Naive thymus-derived CD4-positive, alpha-beta T cell (primary cell): ENCODE data around the gene EPHB3. TPM values are rescaled to one million over a fixed set of nuclear protein-coding genes. Genes with fewer than 3 reads are reported as not detected.

ENCODE experiments used
- ATAC-seq: fragments of 150-1000 bp; cut with Tn5 transposase; 2 replicates; pipeline ENCODE4 v1.10.0; 2021; ENCODE audit warnings: mild to moderate bottlenecking, moderate library complexity
- CTCF ChIA-PET: fragments of 350-600 bp; sonication (Branson Sonifier 250); formaldehyde crosslinking; loops from one replicate; lab custom pipeline; 2021; ENCODE audit warnings: antibody characterized with exemption; lab: Charles Lee
- POLR2A ChIA-PET: fragments of 350-600 bp; sonication (Branson Sonifier 250); formaldehyde crosslinking; loops from one replicate; lab custom pipeline; 2021; ENCODE audit warnings: antibody characterized with exemption, inconsistent platforms; lab: Charles Lee
- DNase-seq, 9 donors: peaks; one replicate each; pipeline versions ENCODE4 v3.0.0 to v3.0.0-alpha.2; 2020 to 2022; ENCODE audit warnings: mixed read lengths in 1 of 9
- H3K27ac ChIP-seq: one replicate; pipeline ENCODE4 v1.7.0; 2013; ENCODE audit warnings: mild to moderate bottlenecking, low read depth, low read length, moderate library complexity
- H3K27me3 ChIP-seq, 2 donors: one replicate each; pipeline ENCODE4 v1.7.0; 2013; ENCODE audit warnings: low read length in 2 of 2, mild to moderate bottlenecking in 2 of 2, moderate library complexity in 2 of 2; ENCODE audit not compliant: control insufficient read depth in 2 of 2, insufficient read depth in 2 of 2
- H3K36me3 ChIP-seq, 3 experiments: 1 replicate in 2 of 3; 2 replicates in 1 of 3; pipeline ENCODE4 v1.7.0; 2013; ENCODE audit warnings: low read length in 3 of 3, mild to moderate bottlenecking in 3 of 3, moderate library complexity in 1 of 3; ENCODE audit not compliant: insufficient read depth in 3 of 3, control insufficient read depth in 2 of 3
- H3K4me1 ChIP-seq, 2 donors: one replicate each; pipeline ENCODE4 v1.7.0; 2013; ENCODE audit warnings: low read length in 2 of 2, mild to moderate bottlenecking in 2 of 2, moderate library complexity in 1 of 2; ENCODE audit not compliant: control insufficient read depth in 2 of 2, insufficient read depth in 2 of 2
- H3K4me3 ChIP-seq: 2 replicates; pipeline ENCODE4 v1.7.0; 2013; ENCODE audit warnings: mild to moderate bottlenecking, low read length
- H3K9me3 ChIP-seq, 3 experiments: 1 replicate in 2 of 3; 2 replicates in 1 of 3; pipeline ENCODE4 v1.7.0; 2013; ENCODE audit warnings: low read length in 3 of 3; ENCODE audit not compliant: control insufficient read depth in 2 of 3
- H3K27ac Mint-ChIP-seq, 9 donors: one replicate each; pipeline ENCODE4 v1.8.0; 2020 to 2022; ENCODE audit warnings: mixed read lengths in 9 of 9, mild to moderate bottlenecking in 8 of 9, moderate library complexity in 5 of 9, inconsistent platforms in 2 of 9
- H3K27me3 Mint-ChIP-seq, 5 donors: one replicate each; pipeline ENCODE4 v1.8.0; 2021 to 2022; ENCODE audit warnings: mixed read lengths in 5 of 5, mild to moderate bottlenecking in 1 of 5
- H3K36me3 Mint-ChIP-seq, 5 donors: one replicate each; pipeline ENCODE4 v1.8.0; 2020 to 2022; ENCODE audit warnings: mixed read lengths in 5 of 5, mild to moderate bottlenecking in 3 of 5, inconsistent platforms in 1 of 5
- H3K4me1 Mint-ChIP-seq, 7 donors: one replicate each; pipeline ENCODE4 v1.8.0; 2020 to 2022; ENCODE audit warnings: mixed read lengths in 7 of 7, mild to moderate bottlenecking in 3 of 7, inconsistent platforms in 1 of 7
- H3K4me3 Mint-ChIP-seq, 10 donors: one replicate each; pipeline ENCODE4 v1.8.0; 2020 to 2022; ENCODE audit warnings: mild to moderate bottlenecking in 10 of 10, mixed read lengths in 10 of 10, moderate library complexity in 6 of 10, inconsistent platforms in 2 of 10
- H3K9me3 Mint-ChIP-seq, 11 donors: one replicate each; pipeline ENCODE4 v1.8.0; 2020 to 2022; ENCODE audit warnings: mixed read lengths in 11 of 11, mild to moderate bottlenecking in 4 of 11, inconsistent platforms in 1 of 11, moderate library complexity in 1 of 11
- intact Hi-C, 2 donors: fragments of 100-400 bp; cut with micrococcal nuclease; formaldehyde crosslinking; loops; one replicate each; pipeline ENCODE4 v1.15.1; 2023
- polyA plus RNA-seq, 2 donors: library from polyadenylated mRNA; unstranded; fragments of 300-500 nt; fragmentation: Illumina TruSeq; gene quantifications; one replicate each; pipeline ENCODE4 v1.2.3, GENCODE V29; 2021
- total RNA-seq, 6 experiments: library from RNA in 5 of 6; stranded (reverse) in 5 of 6; gene quantifications; 1 replicate in 5 of 6; 2 replicates in 1 of 6; pipeline ENCODE4 v1.2.3 and lab custom pipeline; 2021 to 2026

Gene EPHB3
- total and polyA plus RNA-seq, 7 experiments from 2014 or later, result 0.04 to 0.49 (median 0.32) TPM

- ChIA-PET CTCF (interaction anchor here (0.8 to 7.0 kb wide), 13 partner anchors 10 to 647 kb away, joined by 3 to 50 read pairs (median 7); no protein-coding TSS in a partner anchor), POLR2A (interaction anchor here (1.4 kb wide), 1 partner anchor 14 kb away, joined by 5 read pairs; no protein-coding TSS in a partner anchor)
- H3K27me3 ChIP-seq, result no peaks in the 10 kb centered on the region
- no peaks in the 10 kb centered on the region for H3K9me3 ChIP-seq
- H3K9me3 Mint-ChIP-seq, result no peaks in the 10 kb centered on the region
- ATAC-seq (no peak), DNase-seq (no peak)
- H3K27ac ChIP-seq, result no peak overlapping the region
- H3K4me3 Mint-ChIP-seq, result no peak overlapping the region
- peaks cover 0 to 36% (median 19%) of the 10 kb centered on the region in 5 donors for H3K27me3 Mint-ChIP-seq
- no peaks in the 10 kb centered on the region for H3K36me3 Mint-ChIP-seq
- H3K4me1 Mint-ChIP-seq, result peaks cover 7 to 32% (median 26%) of the 10 kb centered on the region in 7 donors
- no peak overlapping the region for H3K4me3 ChIP-seq
- H3K4me1 ChIP-seq, result peaks cover 0 to 3% of the 10 kb centered on the region in 2 donors
- no peak overlapping the region for H3K27ac Mint-ChIP-seq
- H3K36me3 ChIP-seq, result no peaks in the 10 kb centered on the region
- intact Hi-C loops, result loop anchor here in 1 of 2 donors (5.0 kb wide), 2 partner anchors 235 to 645 kb away; no protein-coding TSS in a partner anchor
These were observed 19.0 kb upstream of the EPHB3 start for GRCh38 chr3:184542577-184542976.

GRCh38 chr3:184543256-184543655 is 18.3 kb upstream of the EPHB3 start:
- H3K27me3 ChIP-seq, result no peaks in the 10 kb centered on the region
- no peaks in the 10 kb centered on the region for H3K36me3 ChIP-seq
- H3K9me3 ChIP-seq, result no peaks in the 10 kb centered on the region
- Mint-ChIP-seq H3K4me1 (peaks cover 7 to 36% (median 26%) of the 10 kb centered on the region in 7 donors), H3K27ac (peak overlapping the region in 2 of 9 donors; percentile 28 to 66), H3K36me3 (no peaks in the 10 kb centered on the region), H3K4me3 (peak overlapping the region in 3 of 10 donors; percentile 57 to 67 (median 62)), H3K27me3 (peaks cover 0 to 32% (median 19%) of the 10 kb centered on the region in 5 donors), H3K9me3 (no peaks in the 10 kb centered on the region)
- H3K4me3 ChIP-seq, result no peak overlapping the region
- POLR2A ChIA-PET, result interaction anchor here (1.4 kb wide), 1 partner anchor 13 kb away, joined by 5 read pairs; no protein-coding TSS in a partner anchor
- CTCF ChIA-PET, result interaction anchor here (0.8 to 5.1 kb wide), 15 partner anchors 9 to 261 kb away, joined by 3 to 37 read pairs (median 4); partner anchors contain the start of genes EPHB3 and FAM131A
- DNase-seq (no peak), ATAC-seq (no peak)
- peaks cover 0 to 3% of the 10 kb centered on the region in 2 donors for H3K4me1 ChIP-seq
- H3K27ac ChIP-seq, result no peak overlapping the region
- intact Hi-C loops, result loop anchor here in 1 of 2 donors (5.0 kb wide), 2 partner anchors 234 to 646 kb away; no protein-coding TSS in a partner anchor

- no peaks in the 10 kb centered on the region for H3K9me3 ChIP-seq
- Mint-ChIP-seq H3K4me1 (peaks cover 7 to 36% (median 26%) of the 10 kb centered on the region in 7 donors), H3K36me3 (no peaks in the 10 kb centered on the region), H3K27ac (peak overlapping the region in 5 of 9 donors; percentile 28 to 86 (median 52)), H3K27me3 (peaks cover 0 to 30% (median 19%) of the 10 kb centered on the region in 5 donors), H3K4me3 (peak overlapping the region in 9 of 10 donors; percentile 39 to 67 (median 58)), H3K9me3 (no peaks in the 10 kb centered on the region)
- H3K27me3 ChIP-seq, result no peaks in the 10 kb centered on the region
- peak; percentile 47 to 86 (median 80) for DNase-seq
- ChIA-PET CTCF (interaction anchor here (0.9 to 5.1 kb wide), 12 partner anchors 8 to 260 kb away, joined by 3 to 37 read pairs (median 4); partner anchors contain the start of genes EPHB3 and FAM131A), POLR2A (interaction anchor here (1.6 kb wide), 1 partner anchor 10 kb away, joined by 4 read pairs; no protein-coding TSS in a partner anchor)
- H3K4me3 ChIP-seq, result no peak overlapping the region
- peaks cover 0 to 3% of the 10 kb centered on the region in 2 donors for H3K4me1 ChIP-seq
- no peak overlapping the region for H3K27ac ChIP-seq
- intact Hi-C loops, result loop anchor here (1.0 to 5.0 kb wide), 12 partner anchors 12 to 647 kb away; no protein-coding TSS in a partner anchor
- ATAC-seq, result peak; percentile 87
- no peaks in the 10 kb centered on the region for H3K36me3 ChIP-seq
These were observed 17.6 kb upstream of the EPHB3 start for GRCh38 chr3:184543843-184544512.

GRCh38 chr3:184544513-184544861 is 17.1 kb upstream of the EPHB3 start:
- CTCF ChIA-PET, result interaction anchor here (1.2 to 5.1 kb wide), 5 partner anchors 8 to 207 kb away, joined by 3 to 37 read pairs (median 8); partner anchors contain the start of gene FAM131A
- DNase-seq (no peak), ATAC-seq (no peak)
- intact Hi-C loops, result loop anchor here (1.0 to 5.0 kb wide), 12 partner anchors 12 to 647 kb away; no protein-coding TSS in a partner anchor
- H3K27ac ChIP-seq, result no peak overlapping the region
- no peaks in the 10 kb centered on the region for H3K9me3 Mint-ChIP-seq
- no peak overlapping the region for H3K4me3 Mint-ChIP-seq
- peaks cover 0 to 30% (median 19%) of the 10 kb centered on the region in 5 donors for H3K27me3 Mint-ChIP-seq
- no peaks in the 10 kb centered on the region for H3K36me3 ChIP-seq
- H3K4me1 ChIP-seq, result peaks cover 0 to 3% of the 10 kb centered on the region in 2 donors
- no peaks in the 10 kb centered on the region for H3K27me3 ChIP-seq
- H3K36me3 Mint-ChIP-seq, result no peaks in the 10 kb centered on the region
- POLR2A ChIA-PET, result interaction anchor here (1.6 kb wide), 1 partner anchor 9 kb away, joined by 4 read pairs; no protein-coding TSS in a partner anchor
- H3K27ac Mint-ChIP-seq, result peak overlapping the region in 1 of 9 donors; percentile 66
- no peak overlapping the region for H3K4me3 ChIP-seq
- H3K4me1 Mint-ChIP-seq, result peaks cover 7 to 36% (median 26%) of the 10 kb centered on the region in 7 donors
- no peaks in the 10 kb centered on the region for H3K9me3 ChIP-seq

- Mint-ChIP-seq H3K4me3 (no peak overlapping the region), H3K4me1 (peaks cover 7 to 41% (median 31%) of the 10 kb centered on the region in 7 donors), H3K36me3 (no peaks in the 10 kb centered on the region), H3K9me3 (no peaks in the 10 kb centered on the region), H3K27me3 (peaks cover 0 to 30% (median 14%) of the 10 kb centered on the region in 5 donors), H3K27ac (peak overlapping the region in 3 of 9 donors; percentile 17 to 52 (median 30))
- ATAC-seq (no peak), DNase-seq (no peak)
- H3K4me1 ChIP-seq, result peaks cover 0 to 3% of the 10 kb centered on the region in 2 donors
- intact Hi-C loops, result loop anchor here in 1 of 2 donors (2.0 kb wide), 1 partner anchor 319 kb away; no protein-coding TSS in a partner anchor
- ChIA-PET POLR2A (interaction anchor here (1.0 to 1.8 kb wide), 3 partner anchors 8 to 11 kb away, joined by 3 to 5 read pairs (median 4); no protein-coding TSS in a partner anchor), CTCF (interaction anchor here (0.7 to 5.1 kb wide), 4 partner anchors 11 to 650 kb away, joined by 3 to 37 read pairs (median 4); no protein-coding TSS in a partner anchor)
- H3K27ac ChIP-seq, result no peak overlapping the region
- H3K27me3 ChIP-seq, result no peaks in the 10 kb centered on the region
- no peaks in the 10 kb centered on the region for H3K36me3 ChIP-seq
- no peak overlapping the region for H3K4me3 ChIP-seq
- H3K9me3 ChIP-seq, result no peaks in the 10 kb centered on the region
These were observed 15.8 kb upstream of the EPHB3 start for GRCh38 chr3:184545769-184546168.

- Mint-ChIP-seq H3K4me3 (no peak overlapping the region), H3K36me3 (no peaks in the 10 kb centered on the region), H3K27me3 (peaks cover 0 to 27% (median 10%) of the 10 kb centered on the region in 5 donors), H3K4me1 (peaks cover 7 to 41% (median 31%) of the 10 kb centered on the region in 7 donors), H3K27ac (peak overlapping the region in 4 of 9 donors; percentile 2 to 30 (median 18)), H3K9me3 (no peaks in the 10 kb centered on the region)
- DNase-seq (no peak), ATAC-seq (peak; percentile 61)
- intact Hi-C loops, result no loop called here
- POLR2A ChIA-PET, result interaction anchor here (1.0 to 1.8 kb wide), 2 partner anchors 9 to 10 kb away, joined by 3 to 5 read pairs; no protein-coding TSS in a partner anchor
- CTCF ChIA-PET, result interaction anchor here (0.7 to 5.1 kb wide), 4 partner anchors 11 to 651 kb away, joined by 3 to 37 read pairs (median 4); no protein-coding TSS in a partner anchor
- peaks cover 0 to 3% of the 10 kb centered on the region in 2 donors for H3K4me1 ChIP-seq
- no peaks in the 10 kb centered on the region for H3K27me3 ChIP-seq
- no peak overlapping the region for H3K4me3 ChIP-seq
- no peaks in the 10 kb centered on the region for H3K36me3 ChIP-seq
- no peaks in the 10 kb centered on the region for H3K9me3 ChIP-seq
- no peak overlapping the region for H3K27ac ChIP-seq
These were observed 15.3 kb upstream of the EPHB3 start for GRCh38 chr3:184546252-184546651.
